HG03342 (cell line): ENCODE results near the gene ALKBH6.

ENCODE experiments used
- ATAC-seq: cut with Tn5 transposase; IDR thresholded peaks from one replicate; pipeline ENCODE4 v1.9.1; 2021; ENCODE audit warnings: mild to moderate bottlenecking, moderate library complexity; ENCODE audit not compliant: unreplicated experiment

ALKBH6 gene

GRCh38 chr19:35960432-35960972, 53.5 kb downstream of the ALKBH6 start:
- no peak for ATAC-seq

GRCh38 chr19:35959968-35960320, 54.1 kb downstream of the ALKBH6 start:
- no peak for ATAC-seq
